Measurements from ENCODE around the gene RPS6KA6. TPM values are rescaled to one million over a fixed set of nuclear protein-coding genes. Genes with fewer than 3 reads are reported as not detected.

The RPS6KA6 gene
- total and polyA plus RNA-seq, 2 of the 13 experiments (the other 11 are each of a cell fraction or from before 2014, with no cell fraction given): not detected

- no peaks in the 10 kb centered on the region for H3K79me2 ChIP-seq (ENCODE audit: insufficient read depth, low read length)
- no peak overlapping the region for H2AFZ ChIP-seq (ENCODE audit: low read length)
- DNase-seq (ENCODE audit: low spot score) (no peak), ATAC-seq (no peak), FAIRE-seq (no peak)
- no peaks in the 10 kb centered on the region for H3K27me3 ChIP-seq (ENCODE audit: control insufficient read depth in 1 of 2, insufficient read depth in 2 of 2, low read length in 2 of 2)
- H3K9me3 ChIP-seq (ENCODE audit: low read length): no peaks in the 10 kb centered on the region
- H3K4me3 ChIP-seq (replicated peaks in 1 of 3; ENCODE audit: insufficient read depth in 1 of 3, low read depth in 2 of 3, low read length in 3 of 3): no peak overlapping the region
- no peak overlapping the region for H3K4me2 ChIP-seq (ENCODE audit: low read depth, low read length)
- intact Hi-C loops (cut with micrococcal nuclease; ENCODE audit: unreplicated experiment): no loop called here
- H3K4me1 ChIP-seq (ENCODE audit: insufficient read depth, low read length): no peaks in the 10 kb centered on the region
- no peak overlapping the region for H3K27ac ChIP-seq (ENCODE audit: extremely low read length, insufficient read depth, low read length)
- no peaks in the 10 kb centered on the region for H3K36me3 ChIP-seq (replicated peaks in 1 of 2; ENCODE audit: control insufficient read depth in 1 of 2, insufficient read depth in 2 of 2, low read length in 2 of 2)
- POLR2A ChIA-PET: no interaction called here
- WGBS (ENCODE audit: low lambda C conversion rate): 3% methylated on average over 3 of the region's 3 CpGs
- TF ChIP-seq SOX6 (IDR thresholded peaks at IDR 0.05) (no peak), SOX6 (CRISPR knock-in tag; IDR thresholded peaks at IDR 0.05) (no peak), SNAPC2 (CRISPR knock-in tag; IDR thresholded peaks at IDR 0.05) (no peak), TCF7 (IDR thresholded peaks at IDR 0.05; ENCODE audit: low read depth) (no peak)
- BruUV-seq (replicated peaks): no TSS peak
- H4K20me1 ChIP-seq (ENCODE audit: insufficient read depth, low read length): no peaks in the 10 kb centered on the region
- CTCF ChIA-PET (ENCODE audit: low intra/inter-chr PET ratio, low total read pairs): no interaction called here
- H3K9ac ChIP-seq (ENCODE audit: insufficient read depth, low read depth, low read length): no peak overlapping the region
- in situ Hi-C loops (cut with HindIII; ENCODE audit: extremely low pct_ligation_motif_present, low pct_unique_long_range_greater_than_20kb): no loop called here
These were observed 43.0 kb downstream of the RPS6KA6 start for GRCh38 chrX:84144991-84145390.

- Histone ChIP-seq H3K4me2 (ENCODE audit: low read depth, low read length) (no peak overlapping the region), H3K4me3 (replicated peaks in 1 of 3; ENCODE audit: insufficient read depth in 1 of 3, low read depth in 2 of 3, low read length in 3 of 3) (no peak overlapping the region), H2AFZ (ENCODE audit: low read length) (no peak overlapping the region), H3K27ac (ENCODE audit: extremely low read length, insufficient read depth, low read length) (no peak overlapping the region), H3K9ac (ENCODE audit: insufficient read depth, low read depth, low read length) (no peak overlapping the region), H3K79me2 (ENCODE audit: insufficient read depth, low read length) (no peaks in the 10 kb centered on the region), H3K27me3 (ENCODE audit: control insufficient read depth in 1 of 2, insufficient read depth in 2 of 2, low read length in 2 of 2) (no peaks in the 10 kb centered on the region), H3K36me3 (replicated peaks in 1 of 2; ENCODE audit: control insufficient read depth in 1 of 2, insufficient read depth in 2 of 2, low read length in 2 of 2) (no peaks in the 10 kb centered on the region), H3K9me3 (ENCODE audit: low read length) (no peaks in the 10 kb centered on the region), H4K20me1 (ENCODE audit: insufficient read depth, low read length) (no peaks in the 10 kb centered on the region), H3K4me1 (ENCODE audit: insufficient read depth, low read length) (no peaks in the 10 kb centered on the region)
- CTCF ChIA-PET (ENCODE audit: low intra/inter-chr PET ratio, low total read pairs): no interaction called here
- DNase-seq (ENCODE audit: low spot score) (no peak), FAIRE-seq (no peak), ATAC-seq (no peak)
- BruUV-seq (replicated peaks): no TSS peak
- intact Hi-C loops (cut with micrococcal nuclease; ENCODE audit: unreplicated experiment): no loop called here
- in situ Hi-C loops (cut with HindIII; ENCODE audit: extremely low pct_ligation_motif_present, low pct_unique_long_range_greater_than_20kb): no loop called here
- WGBS (ENCODE audit: low lambda C conversion rate): 0% methylated on average over 1 of the region's 1 CpG
- POLR2A ChIA-PET: no interaction called here
- TF ChIP-seq HMGXB3 (CRISPR knock-in tag; IDR thresholded peaks at IDR 0.05; ENCODE audit: borderline replicate concordance) (no peak), MYNN (CRISPR knock-in tag; IDR thresholded peaks at IDR 0.05; ENCODE audit: low read depth) (no peak), ZNF333 (CRISPR knock-in tag; IDR thresholded peaks at IDR 0.05; ENCODE audit: borderline replicate concordance) (no peak), CCDC6 (CRISPR knock-in tag; IDR thresholded peaks at IDR 0.05) (no peak), SOX6 (IDR thresholded peaks at IDR 0.05) (no peak), SOX6 (CRISPR knock-in tag; IDR thresholded peaks at IDR 0.05) (no peak), ZNF101 (CRISPR knock-in tag; IDR thresholded peaks at IDR 0.05; ENCODE audit: borderline replicate concordance, low read depth) (no peak), ZBTB1 (CRISPR knock-in tag; IDR thresholded peaks at IDR 0.05; ENCODE audit: borderline replicate concordance) (no peak), ZNF589 (CRISPR knock-in tag; conservative IDR thresholded peaks at IDR 0.05) (no peak), ZNF296 (CRISPR knock-in tag; conservative IDR thresholded peaks at IDR 0.05) (no peak), SNRNP70 (IDR thresholded peaks at IDR 0.05; ENCODE audit: low read depth, low read length) (no peak)
- TF ChIP-seq, protein P1, sequence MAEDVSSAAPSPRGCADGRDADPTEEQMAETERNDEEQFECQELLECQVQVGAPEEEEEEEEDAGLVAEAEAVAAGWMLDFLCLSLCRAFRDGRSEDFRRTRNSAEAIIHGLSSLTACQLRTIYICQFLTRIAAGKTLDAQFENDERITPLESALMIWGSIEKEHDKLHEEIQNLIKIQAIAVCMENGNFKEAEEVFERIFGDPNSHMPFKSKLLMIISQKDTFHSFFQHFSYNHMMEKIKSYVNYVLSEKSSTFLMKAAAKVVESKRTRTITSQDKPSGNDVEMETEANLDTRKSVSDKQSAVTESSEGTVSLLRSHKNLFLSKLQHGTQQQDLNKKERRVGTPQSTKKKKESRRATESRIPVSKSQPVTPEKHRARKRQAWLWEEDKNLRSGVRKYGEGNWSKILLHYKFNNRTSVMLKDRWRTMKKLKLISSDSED (CRISPR knock-in tag; IDR thresholded peaks at IDR 0.05): no peak
These were observed 43.7 kb downstream of the RPS6KA6 start for GRCh38 chrX:84144281-84144680.
